H9 (cell line): Measurements from ENCODE around the gene HERPUD2. TPM values are rescaled to one million over a fixed set of nuclear protein-coding genes. Genes with fewer than 3 reads are reported as not detected.

Experiments
- DNase-seq: peaks from one replicate; pipeline ENCODE4 v3.0.0-alpha.2; 2017
- H2AFZ ChIP-seq: one replicate; pipeline ENCODE4 v1.6.1; 2013; ENCODE audit warnings: mild to moderate bottlenecking, low read length, control low read depth, moderate library complexity
- H2AK5ac ChIP-seq: 2 replicates; pipeline ENCODE4 v1.6.1; 2013; ENCODE audit warnings: low read length, control low read depth, mixed read lengths; ENCODE audit not compliant: insufficient read length
- H2BK120ac ChIP-seq: one replicate; pipeline ENCODE4 v1.6.1; 2013; ENCODE audit warnings: low read depth, mild to moderate bottlenecking, low read length, control low read depth, inconsistent platforms; ENCODE audit not compliant: poor library complexity, severe bottlenecking
- H2BK12ac ChIP-seq: 2 replicates; pipeline ENCODE4 v1.6.1; 2013; ENCODE audit warnings: low read length, control low read depth, mixed read lengths, low read depth; ENCODE audit not compliant: insufficient read length
- H2BK15ac ChIP-seq: 2 replicates; pipeline ENCODE4 v1.6.1; 2013; ENCODE audit warnings: low read depth, low read length, control low read depth
- H2BK20ac ChIP-seq: one replicate; pipeline ENCODE4 v1.6.1; 2013; ENCODE audit warnings: low read depth, mild to moderate bottlenecking, low read length, control low read depth, inconsistent platforms; ENCODE audit not compliant: poor library complexity, severe bottlenecking
- H2BK5ac ChIP-seq: 2 replicates; pipeline ENCODE4 v1.6.1; 2013; ENCODE audit warnings: low read length, control low read depth, mixed read lengths; ENCODE audit not compliant: insufficient read length
- H3K14ac ChIP-seq: 2 replicates; pipeline ENCODE4 v1.6.1; 2013; ENCODE audit warnings: low read length, control low read depth; ENCODE audit not compliant: insufficient read depth
- H3K18ac ChIP-seq: 2 replicates; pipeline ENCODE4 v1.6.1; 2013; ENCODE audit warnings: low read depth, mild to moderate bottlenecking, mixed read lengths, low read length, control low read depth; ENCODE audit not compliant: insufficient read length
- H3K23ac ChIP-seq: 2 replicates; pipeline ENCODE4 v1.6.1; 2013; ENCODE audit warnings: low read length, control low read depth, mixed read lengths, low read depth; ENCODE audit not compliant: insufficient read length
- H3K23me2 ChIP-seq: 2 replicates; pipeline ENCODE4 v1.6.1; 2013; ENCODE audit warnings: low read depth, mild to moderate bottlenecking, mixed read lengths, low read length, control low read depth; ENCODE audit not compliant: insufficient read length, poor library complexity, severe bottlenecking
- H3K27ac ChIP-seq: 2 replicates; pipeline ENCODE4 v1.5.1; 2013; ENCODE audit warnings: low read length, control low read depth, mixed read lengths, low read depth; ENCODE audit not compliant: insufficient read length
- H3K27me3 ChIP-seq: 2 replicates; pipeline ENCODE4 v1.6.1; 2013; ENCODE audit warnings: low read length, control low read depth, inconsistent platforms; ENCODE audit not compliant: insufficient read depth
- H3K4ac ChIP-seq: 2 replicates; pipeline ENCODE4 v1.6.1; 2013; ENCODE audit warnings: low read depth, mild to moderate bottlenecking, control low read depth, inconsistent platforms, low read length, moderate library complexity
- H3K4me1 ChIP-seq: 2 replicates; pipeline ENCODE4 v1.6.1; 2013; ENCODE audit warnings: low read length, control low read depth, inconsistent platforms; ENCODE audit not compliant: insufficient read depth
- H3K4me2 ChIP-seq: 2 replicates; pipeline ENCODE4 v1.6.1; 2013; ENCODE audit warnings: low read length, control low read depth, mixed read lengths; ENCODE audit not compliant: insufficient read length, insufficient read depth
- H3K56ac ChIP-seq: 2 replicates; pipeline ENCODE4 v1.6.1; 2013; ENCODE audit warnings: low read depth, mild to moderate bottlenecking, mixed read lengths, low read length, control low read depth; ENCODE audit not compliant: insufficient read length
- H3K79me1 ChIP-seq: 2 replicates; pipeline ENCODE4 v1.6.1; 2013; ENCODE audit warnings: low read depth, mild to moderate bottlenecking, moderate library complexity, low read length, control low read depth, inconsistent platforms; ENCODE audit not compliant: insufficient read depth, poor library complexity, severe bottlenecking
- H3K79me2 ChIP-seq: 2 replicates; pipeline ENCODE4 v1.6.1; 2013; ENCODE audit warnings: low read length, control low read depth, inconsistent platforms; ENCODE audit not compliant: insufficient read depth
- H3K9ac ChIP-seq: 2 replicates; pipeline ENCODE4 v1.6.1; 2013; ENCODE audit warnings: low read length, control low read depth, mixed read lengths; ENCODE audit not compliant: insufficient read length; ENCODE audit errors: extremely low read depth
- H3K9me3 ChIP-seq: one replicate; pipeline ENCODE4 v1.6.1; 2013; ENCODE audit warnings: low read depth, low read length, inconsistent platforms; ENCODE audit not compliant: control insufficient read depth
- H3T11ph ChIP-seq: one replicate; pipeline ENCODE4 v1.6.1; 2013; ENCODE audit warnings: mild to moderate bottlenecking, low read length, control low read depth, inconsistent platforms
- H4K20me1 ChIP-seq: one replicate; pipeline ENCODE4 v1.6.1; 2013; ENCODE audit not compliant: control insufficient read depth, insufficient read length, insufficient read depth
- H4K5ac ChIP-seq: 2 replicates; pipeline ENCODE4 v1.6.1; 2013; ENCODE audit warnings: low read depth, mild to moderate bottlenecking, mixed read lengths, low read length, control low read depth; ENCODE audit not compliant: insufficient read length
- H4K8ac ChIP-seq: replicated peaks from 2 replicates; pipeline ENCODE4 v1.6.1; 2013; ENCODE audit warnings: low read length, control low read depth, mixed read lengths, low read depth; ENCODE audit not compliant: insufficient read length
- H4K91ac ChIP-seq: 2 replicates; pipeline ENCODE4 v1.6.1; 2013; ENCODE audit warnings: low read depth, mild to moderate bottlenecking, moderate library complexity, mixed read lengths, low read length, control low read depth; ENCODE audit not compliant: insufficient read length
- H3K27ac Mint-ChIP-seq, 3 experiments: 2 replicates in 2 of 3; 3 replicates in 1 of 3; pipeline ENCODE4 v1.8.0; 2020 to 2021; ENCODE audit warnings: mixed read lengths in 3 of 3, mild to moderate bottlenecking in 1 of 3, moderate library complexity in 1 of 3
- H3K27me3 Mint-ChIP-seq: 2 replicates; pipeline ENCODE4 v1.8.0; 2021; ENCODE audit warnings: low read depth, mild to moderate bottlenecking, moderate library complexity, mixed read lengths
- H3K36me3 Mint-ChIP-seq, 3 experiments: 2 replicates in 2 of 3; 3 replicates in 1 of 3; pipeline ENCODE4 v1.8.0; 2020 to 2021; ENCODE audit warnings: low read depth in 3 of 3, mixed read lengths in 3 of 3; ENCODE audit not compliant: insufficient read depth in 1 of 3
- H3K4me1 Mint-ChIP-seq, 2 experiments: 2 replicates each; pipeline ENCODE4 v1.8.0; 2020; ENCODE audit warnings: mixed read lengths in 2 of 2
- H3K4me3 Mint-ChIP-seq, 2 experiments: 2 replicates in 1 of 2; 3 replicates in 1 of 2; pipeline ENCODE4 v1.8.0; 2020 to 2021; ENCODE audit warnings: mild to moderate bottlenecking in 2 of 2, mixed read lengths in 2 of 2, moderate library complexity in 1 of 2
- H3K9me3 Mint-ChIP-seq, 2 experiments: 2 replicates in 1 of 2; 3 replicates in 1 of 2; pipeline ENCODE4 v1.8.0; 2020; ENCODE audit warnings: mild to moderate bottlenecking in 2 of 2, mixed read lengths in 2 of 2, moderate library complexity in 1 of 2
- CTCF ChIP-seq: fragments of 200-600 bp; sonication (generic); conservative IDR thresholded peaks from 3 replicates; pipeline ENCODE4 v1.8.0; 2021; ENCODE audit warnings: antibody characterized with exemption, mild to moderate bottlenecking
- WGBS: extraction: QIAGEN DNeasy Blood & Tissue Kit; methylation state at CpG from one replicate; pipeline ENCODE4 v1.1.7; 2013; ENCODE audit warnings: missing lambda C conversion rate, low lambda C conversion rate, mixed read lengths; ENCODE audit not compliant: insufficient read length; ENCODE audit errors: extremely low coverage; 5-methylcytosine and 5-hydroxymethylcytosine counted together
- total RNA-seq: library from RNA; stranded (reverse); gene quantifications from 2 replicates; pipeline ENCODE4 v1.2.1, GENCODE V29; 2021

Gene HERPUD2
- total RNA-seq, 1 experiment from 2014 or later, result 17.0 TPM

GRCh38 chr7:35658606-35659201, 36.2 kb downstream of the HERPUD2 start:
- no peak overlapping the region for H3K18ac ChIP-seq
- H2BK12ac ChIP-seq, result no peak overlapping the region
- no peaks in the 10 kb centered on the region for H3K23me2 ChIP-seq
- H4K20me1 ChIP-seq, result no peaks in the 10 kb centered on the region
- H3K23ac ChIP-seq, result no peak overlapping the region
- no peak overlapping the region for H2AFZ ChIP-seq
- H3K79me1 ChIP-seq, result no peaks in the 10 kb centered on the region
- H3K14ac ChIP-seq, result no peak overlapping the region
- Mint-ChIP-seq H3K4me3 (no peak overlapping the region), H3K9me3 (peaks cover 26 to 27% of the 10 kb centered on the region in 2 experiments), H3K36me3 (peaks cover 33 to 47% (median 42%) of the 10 kb centered on the region in 3 experiments), H3K4me1 (no peaks in the 10 kb centered on the region), H3K27me3 (no peaks in the 10 kb centered on the region; the same call in 1 of the 2 replicates), H3K27ac (no peak overlapping the region)
- WGBS, result no CpG with 5 or more reads among the region's 1 CpG
- no peak overlapping the region for H3K4ac ChIP-seq
- H2BK5ac ChIP-seq, result no peak overlapping the region
- no peak overlapping the region for H3K27ac ChIP-seq
- no peaks in the 10 kb centered on the region for H3K79me2 ChIP-seq
- no peak for DNase-seq
- H2BK120ac ChIP-seq, result no peak overlapping the region
- H4K8ac ChIP-seq, result no peak overlapping the region
- H2AK5ac ChIP-seq, result no peak overlapping the region
- no peak overlapping the region for H4K5ac ChIP-seq
- no peak overlapping the region for H3K9ac ChIP-seq
- H3K4me2 ChIP-seq, result no peak overlapping the region
- H4K91ac ChIP-seq, result no peak overlapping the region
- no peak overlapping the region for H3K56ac ChIP-seq
- no peaks in the 10 kb centered on the region for H3K27me3 ChIP-seq
- no peaks in the 10 kb centered on the region for H3K9me3 ChIP-seq
- no peak overlapping the region for H3T11ph ChIP-seq
- no peak overlapping the region for H2BK20ac ChIP-seq
- no peak overlapping the region for H2BK15ac ChIP-seq
- TF ChIP-seq CTCF, result no peak
- no peaks in the 10 kb centered on the region for H3K4me1 ChIP-seq
